Fibroblast of villous mesenchyme (primary cell): Measurements from ENCODE around the gene TSPAN19. TPM values are rescaled to one million over a fixed set of nuclear protein-coding genes. Genes with fewer than 3 reads are reported as not detected.
A peak's percentile ranks its signal among the peaks of the same experiment; 100 is the strongest.
"Not testable (repeated sequence)": the region's sequence is repeated elsewhere in the genome, so short reads cannot be mapped to it uniquely, and the experiment has no call there.

Experiments
- DNase-seq: peaks from one replicate; pipeline ENCODE4 v3.0.0-alpha.2; 2010; ENCODE audit warnings: low read depth
- H3K4me3 ChIP-seq: 2 replicates; pipeline ENCODE4 v1.5.1; 2011; ENCODE audit warnings: low read depth, mild to moderate bottlenecking, low read length
- total RNA-seq: library from RNA; depleted of rRNA; stranded (reverse); fragments of >200 nt; gene quantifications from 2 replicates; pipeline ENCODE4 v1.2.3, GENCODE V29; 2012
- TF ChIP-seq, protein P1 (sequence below): IDR thresholded peaks from 2 replicates; pipeline ENCODE4 v1.5.1; 2012; ENCODE audit warnings: low read depth, mild to moderate bottlenecking, low read length; ENCODE audit not compliant: insufficient read depth

The TSPAN19 gene
- total RNA-seq, 1 donor, result not detected

DNA sequence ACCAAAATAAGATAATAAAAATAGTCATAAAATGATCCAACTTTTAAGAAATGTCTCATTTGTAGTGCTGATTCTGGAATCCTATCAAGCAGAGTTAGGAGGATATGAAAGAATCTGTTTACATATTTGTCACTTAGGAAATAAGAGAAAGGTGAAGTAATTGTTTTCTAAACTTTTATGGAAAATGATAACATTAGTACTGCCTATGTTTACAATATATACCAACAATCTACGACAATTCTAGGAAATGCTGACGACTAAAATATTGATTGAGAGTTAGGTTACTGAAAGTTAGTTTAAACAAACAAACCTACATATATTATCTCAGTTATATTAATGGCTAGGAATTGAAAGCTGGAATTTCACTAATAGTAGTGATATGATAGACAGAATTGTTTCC is 18.0 kb downstream of the TSPAN19 start:
- DNase-seq, result peak; percentile 13
- no peak overlapping the region for H3K4me3 ChIP-seq
- TF ChIP-seq, protein P1, sequence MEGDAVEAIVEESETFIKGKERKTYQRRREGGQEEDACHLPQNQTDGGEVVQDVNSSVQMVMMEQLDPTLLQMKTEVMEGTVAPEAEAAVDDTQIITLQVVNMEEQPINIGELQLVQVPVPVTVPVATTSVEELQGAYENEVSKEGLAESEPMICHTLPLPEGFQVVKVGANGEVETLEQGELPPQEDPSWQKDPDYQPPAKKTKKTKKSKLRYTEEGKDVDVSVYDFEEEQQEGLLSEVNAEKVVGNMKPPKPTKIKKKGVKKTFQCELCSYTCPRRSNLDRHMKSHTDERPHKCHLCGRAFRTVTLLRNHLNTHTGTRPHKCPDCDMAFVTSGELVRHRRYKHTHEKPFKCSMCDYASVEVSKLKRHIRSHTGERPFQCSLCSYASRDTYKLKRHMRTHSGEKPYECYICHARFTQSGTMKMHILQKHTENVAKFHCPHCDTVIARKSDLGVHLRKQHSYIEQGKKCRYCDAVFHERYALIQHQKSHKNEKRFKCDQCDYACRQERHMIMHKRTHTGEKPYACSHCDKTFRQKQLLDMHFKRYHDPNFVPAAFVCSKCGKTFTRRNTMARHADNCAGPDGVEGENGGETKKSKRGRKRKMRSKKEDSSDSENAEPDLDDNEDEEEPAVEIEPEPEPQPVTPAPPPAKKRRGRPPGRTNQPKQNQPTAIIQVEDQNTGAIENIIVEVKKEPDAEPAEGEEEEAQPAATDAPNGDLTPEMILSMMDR, result no peak

DNA sequence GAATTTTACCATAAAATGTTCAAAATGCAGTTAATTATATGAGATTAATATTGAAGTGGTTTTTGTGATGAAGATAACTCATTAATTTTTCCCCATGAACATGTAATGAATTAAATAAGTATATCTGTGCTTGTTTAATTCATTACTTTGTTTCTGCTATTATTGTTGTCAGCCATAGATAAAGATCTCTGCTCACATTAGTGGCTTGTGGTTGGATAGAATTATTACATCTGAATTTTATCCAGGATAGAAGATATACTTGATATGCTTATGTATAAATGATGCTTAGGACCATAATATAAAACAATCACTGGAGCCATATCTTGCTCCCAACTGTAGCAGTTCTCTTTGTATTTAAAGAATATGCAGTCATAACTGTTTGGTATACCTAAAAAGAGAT is 18.5 kb downstream of the TSPAN19 start:
- H3K4me3 ChIP-seq, result no peak overlapping the region
- TF ChIP-seq, protein P1, result no peak
- no peak for DNase-seq

DNA sequence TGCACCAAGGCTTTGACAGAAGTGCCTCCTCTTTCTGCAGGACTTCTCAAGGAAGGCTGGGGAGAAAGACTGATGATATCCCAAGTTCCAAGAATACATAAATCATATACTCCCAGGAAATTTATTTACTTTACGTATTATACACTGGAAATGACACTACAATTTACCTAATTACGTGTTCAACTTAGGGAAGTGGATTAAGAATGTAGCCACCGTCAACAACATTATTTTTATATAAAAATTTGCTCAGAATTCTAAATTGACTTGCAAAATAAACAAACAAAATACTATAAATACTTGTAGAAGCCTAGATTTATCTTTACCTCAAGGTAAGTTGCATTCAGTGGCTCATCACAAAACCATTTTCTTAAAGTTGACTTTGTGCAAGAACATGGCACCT is 18.9 kb downstream of the TSPAN19 start:
- H3K4me3 ChIP-seq, result no peak overlapping the region
- no peak for DNase-seq
- TF ChIP-seq, protein P1, result no peak

DNA sequence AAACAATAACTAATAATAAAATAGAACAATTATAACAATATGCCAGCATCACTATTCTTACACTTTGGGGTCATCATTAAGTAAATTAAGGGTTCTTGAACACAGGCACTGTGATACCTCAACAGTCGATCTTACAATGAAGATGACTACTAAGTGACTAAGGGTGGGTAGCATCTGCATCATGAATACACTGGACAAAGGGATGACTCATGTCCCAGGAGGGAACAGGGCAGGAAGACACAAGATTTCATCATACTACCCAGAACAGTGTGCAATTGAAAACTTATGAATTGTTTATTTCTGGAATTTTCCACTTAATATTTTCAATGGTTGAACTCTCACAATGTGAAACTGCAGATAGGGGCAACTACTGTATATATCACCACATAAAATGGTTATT is 19.7 kb downstream of the TSPAN19 start:
- TF ChIP-seq, protein P1, result no peak
- no peak overlapping the region for H3K4me3 ChIP-seq
- DNase-seq, result peak; percentile 88

DNA sequence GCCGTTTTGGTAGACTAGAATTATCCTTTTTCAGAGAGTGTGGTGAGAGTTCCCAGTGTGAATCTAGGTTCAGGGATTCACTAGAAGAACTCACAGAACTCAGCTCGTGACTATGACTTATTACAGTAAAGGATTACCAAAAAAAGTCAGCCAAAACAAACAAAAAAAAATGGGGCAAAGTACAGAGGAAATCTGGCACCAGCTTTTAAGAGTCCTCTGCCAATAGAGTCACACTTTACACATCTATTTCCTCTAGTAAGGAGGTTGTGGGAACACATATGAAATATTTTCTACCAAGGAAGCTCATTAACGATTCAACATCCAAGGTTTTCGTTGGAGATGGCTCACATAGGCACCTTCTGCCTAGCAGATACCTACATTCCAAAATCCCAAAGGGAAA is 28.2 kb downstream of the TSPAN19 start:
- DNase-seq, result no peak
- no peak overlapping the region for H3K4me3 ChIP-seq
- TF ChIP-seq, protein P1, result no peak

DNA sequence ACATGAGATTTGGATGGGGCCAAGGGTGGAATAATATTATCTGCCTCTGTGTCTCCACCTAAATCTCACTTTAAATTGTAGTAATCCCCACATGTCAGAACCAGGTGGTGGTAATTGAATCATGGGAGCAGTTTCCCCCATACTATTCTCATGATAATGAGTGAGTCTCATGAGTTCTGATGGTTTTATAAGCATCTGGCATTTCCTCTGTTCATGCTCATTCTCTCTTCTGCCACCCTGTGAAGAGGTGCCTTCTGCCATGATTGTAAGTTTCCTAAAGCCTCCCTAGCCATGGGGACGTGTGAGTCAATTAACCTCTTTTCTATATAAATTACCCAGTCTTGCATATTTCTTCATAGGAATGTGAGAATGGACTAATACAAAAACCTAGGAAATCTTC is 29.9 kb downstream of the TSPAN19 start:
- no peak for DNase-seq
- H3K4me3 ChIP-seq, result no peak overlapping the region
- TF ChIP-seq, protein P1, result no peak

DNA sequence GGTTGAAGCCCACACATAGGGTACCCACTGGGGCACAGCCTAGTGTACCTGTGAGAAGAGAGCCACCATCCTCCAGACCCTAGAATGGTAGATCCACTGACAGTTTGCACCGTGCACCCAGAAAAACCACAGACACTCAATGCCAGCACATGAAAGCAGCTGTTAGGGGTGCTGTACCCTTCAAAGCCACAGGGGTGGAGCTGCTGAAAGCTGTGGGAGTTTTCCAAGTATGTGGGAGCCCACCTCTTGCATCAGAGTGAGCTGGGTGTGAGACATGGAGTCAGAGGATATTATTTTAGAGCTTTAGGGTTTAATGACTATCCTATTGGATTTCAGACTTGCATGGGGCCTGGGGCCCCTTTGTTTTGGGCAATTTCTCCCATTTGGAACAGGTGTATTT is 30.5 kb downstream of the TSPAN19 start:
- TF ChIP-seq, protein P1, result no peak
- no peak overlapping the region for H3K4me3 ChIP-seq
- DNase-seq, result no peak

DNA sequence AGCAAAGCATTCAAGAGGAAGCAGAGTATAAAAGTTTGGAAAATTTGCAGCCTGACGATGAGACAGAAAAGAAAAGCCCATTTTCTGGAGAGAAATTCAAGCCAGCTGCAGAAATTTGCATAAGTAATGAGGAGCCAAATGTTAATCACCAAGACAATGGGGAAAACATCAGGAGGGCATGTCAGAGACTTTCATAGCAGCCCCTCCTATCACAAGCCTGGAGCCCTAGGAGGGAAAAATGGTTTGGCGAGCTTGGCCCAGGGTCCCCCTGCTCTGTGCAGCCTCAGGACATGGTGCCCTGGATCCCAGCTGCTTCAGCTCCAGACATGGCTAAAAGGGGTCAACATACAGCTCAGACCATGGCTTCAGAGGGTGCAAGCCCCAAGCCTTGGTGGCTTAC is 31.0 kb downstream of the TSPAN19 start:
- H3K4me3 ChIP-seq, DNase-seq: not testable (repeated sequence)
